MM.1S (cell line): ENCODE results near the gene LOXHD1.

Experiments used
- DNase-seq: peaks from one replicate; pipeline ENCODE4 v3.0.0-alpha.2; 2015
- H2AFZ ChIP-seq: fragments of 300-600 bp; sonication (generic); 2 replicates; pipeline ENCODE4 v1.6.0; 2016; ENCODE audit warnings: antibody characterized with exemption, low read length
- H3F3A ChIP-seq: fragments of 300-600 bp; sonication (generic); 2 replicates; pipeline ENCODE4 v1.6.1; 2016; ENCODE audit warnings: mild to moderate bottlenecking, antibody characterized with exemption, low read length, moderate library complexity, mixed read lengths; ENCODE audit not compliant: insufficient read depth
- H3K27ac ChIP-seq: fragments of 300-600 bp; sonication (generic); 2 replicates; pipeline ENCODE4 v1.5.1; 2016; ENCODE audit warnings: mild to moderate bottlenecking, low read length
- H3K27me3 ChIP-seq: fragments of 300-600 bp; sonication (generic); replicated peaks from 2 replicates; pipeline ENCODE4 v1.6.0; 2016; ENCODE audit warnings: low read length; ENCODE audit not compliant: insufficient read depth
- H3K36me3 ChIP-seq: fragments of 300-600 bp; sonication (generic); replicated peaks from 2 replicates; pipeline ENCODE4 v1.6.1; 2016; ENCODE audit warnings: mild to moderate bottlenecking, low read length, mixed read lengths; ENCODE audit not compliant: insufficient read depth
- H3K4me1 ChIP-seq: fragments of 300-600 bp; sonication (generic); 2 replicates; pipeline ENCODE4 v1.6.1; 2016; ENCODE audit warnings: low read length, mixed read lengths
- H3K4me2 ChIP-seq: fragments of 300-600 bp; sonication (generic); 2 replicates; pipeline ENCODE4 v1.6.0; 2016; ENCODE audit warnings: low read depth, low read length
- H3K4me3 ChIP-seq: fragments of 300-600 bp; sonication (generic); 2 replicates; pipeline ENCODE4 v1.5.1; 2016; ENCODE audit warnings: low read length, mixed read lengths
- H3K79me2 ChIP-seq: fragments of 300-600 bp; sonication (generic); 2 replicates; pipeline ENCODE4 v1.6.1; 2016; ENCODE audit warnings: mixed run types, low read length, mixed read lengths
- H3K9ac ChIP-seq: fragments of 300-600 bp; sonication (generic); 2 replicates; pipeline ENCODE4 v1.6.1; 2016; ENCODE audit warnings: low read length, mixed read lengths
- H3K9me2 ChIP-seq: fragments of 300-600 bp; sonication (generic); replicated peaks from 2 replicates; pipeline ENCODE4 v1.6.1; 2016; ENCODE audit warnings: mild to moderate bottlenecking, low read length, mixed read lengths; ENCODE audit not compliant: insufficient read depth
- H3K9me3 ChIP-seq: fragments of 300-600 bp; sonication (generic); replicated peaks from 2 replicates; pipeline ENCODE4 v1.6.1; 2016; ENCODE audit warnings: mild to moderate bottlenecking, low read length, mixed read lengths; ENCODE audit not compliant: insufficient read depth
- H4K20me1 ChIP-seq: fragments of 300-600 bp; sonication (generic); 2 replicates; pipeline ENCODE4 v1.6.1; 2016; ENCODE audit warnings: mild to moderate bottlenecking, low read length, moderate library complexity, mixed read lengths; ENCODE audit not compliant: insufficient read depth
- EZH2 ChIP-seq: fragments of 300-600 bp; sonication (generic); optimal IDR thresholded peaks from 2 replicates; pipeline ENCODE3; 2017; ENCODE audit warnings: low read depth, mild to moderate bottlenecking, antibody characterized with exemption, low read length, mixed read lengths
- EZH2phosphoT487 ChIP-seq: fragments of 300-600 bp; sonication (generic); IDR thresholded peaks from 2 replicates; pipeline ENCODE4 v1.6.1; 2018; ENCODE audit warnings: antibody characterized with exemption, low read length
- TF ChIP-seq, protein P1 (sequence below): fragments of 300-600 bp; sonication (generic); IDR thresholded peaks from 2 replicates; pipeline ENCODE4 v1.5.1; 2016; ENCODE audit warnings: antibody characterized with exemption, low read length, mixed read lengths

The LOXHD1 gene

GRCh38 chr18:46469186-46469915 lies 187.7 kb downstream of the LOXHD1 start:
- H3K9me2 ChIP-seq: no peaks in the 10 kb centered on the region
- H3K27ac ChIP-seq: no peak overlapping the region
- H3K79me2 ChIP-seq: no peaks in the 10 kb centered on the region
- no peak overlapping the region for H3K9ac ChIP-seq
- no peaks in the 10 kb centered on the region for H3K9me3 ChIP-seq
- H4K20me1 ChIP-seq: no peaks in the 10 kb centered on the region
- no peaks in the 10 kb centered on the region for H3K36me3 ChIP-seq
- no peak for DNase-seq
- peaks cover 3% of the 10 kb centered on the region for H3K4me1 ChIP-seq
- TF ChIP-seq EZH2phosphoT487: no peak
- TF ChIP-seq, protein P1, sequence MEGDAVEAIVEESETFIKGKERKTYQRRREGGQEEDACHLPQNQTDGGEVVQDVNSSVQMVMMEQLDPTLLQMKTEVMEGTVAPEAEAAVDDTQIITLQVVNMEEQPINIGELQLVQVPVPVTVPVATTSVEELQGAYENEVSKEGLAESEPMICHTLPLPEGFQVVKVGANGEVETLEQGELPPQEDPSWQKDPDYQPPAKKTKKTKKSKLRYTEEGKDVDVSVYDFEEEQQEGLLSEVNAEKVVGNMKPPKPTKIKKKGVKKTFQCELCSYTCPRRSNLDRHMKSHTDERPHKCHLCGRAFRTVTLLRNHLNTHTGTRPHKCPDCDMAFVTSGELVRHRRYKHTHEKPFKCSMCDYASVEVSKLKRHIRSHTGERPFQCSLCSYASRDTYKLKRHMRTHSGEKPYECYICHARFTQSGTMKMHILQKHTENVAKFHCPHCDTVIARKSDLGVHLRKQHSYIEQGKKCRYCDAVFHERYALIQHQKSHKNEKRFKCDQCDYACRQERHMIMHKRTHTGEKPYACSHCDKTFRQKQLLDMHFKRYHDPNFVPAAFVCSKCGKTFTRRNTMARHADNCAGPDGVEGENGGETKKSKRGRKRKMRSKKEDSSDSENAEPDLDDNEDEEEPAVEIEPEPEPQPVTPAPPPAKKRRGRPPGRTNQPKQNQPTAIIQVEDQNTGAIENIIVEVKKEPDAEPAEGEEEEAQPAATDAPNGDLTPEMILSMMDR: no peak
- H3K4me2 ChIP-seq: no peak overlapping the region
- H3K27me3 ChIP-seq: no peaks in the 10 kb centered on the region
- no peak overlapping the region for H3K4me3 ChIP-seq
- no peaks in the 10 kb centered on the region for H3F3A ChIP-seq
- H2AFZ ChIP-seq: no peak overlapping the region

GRCh38 chr18:46468426-46469180 lies 188.4 kb downstream of the LOXHD1 start:
- no peaks in the 10 kb centered on the region for H3K4me1 ChIP-seq
- no peaks in the 10 kb centered on the region for H3K27me3 ChIP-seq
- DNase-seq: no peak
- no peaks in the 10 kb centered on the region for H3K36me3 ChIP-seq
- no peak overlapping the region for H3K9ac ChIP-seq
- no peaks in the 10 kb centered on the region for H3K79me2 ChIP-seq
- H3K9me2 ChIP-seq: no peaks in the 10 kb centered on the region
- H3K4me3 ChIP-seq: no peak overlapping the region
- no peaks in the 10 kb centered on the region for H3K9me3 ChIP-seq
- no peaks in the 10 kb centered on the region for H4K20me1 ChIP-seq
- H3K27ac ChIP-seq: no peak overlapping the region
- TF ChIP-seq, protein P1: no peak
- TF ChIP-seq EZH2phosphoT487 (no peak), EZH2 (no peak)
- no peak overlapping the region for H2AFZ ChIP-seq
- H3K4me2 ChIP-seq: no peak overlapping the region
- no peaks in the 10 kb centered on the region for H3F3A ChIP-seq

DNA sequence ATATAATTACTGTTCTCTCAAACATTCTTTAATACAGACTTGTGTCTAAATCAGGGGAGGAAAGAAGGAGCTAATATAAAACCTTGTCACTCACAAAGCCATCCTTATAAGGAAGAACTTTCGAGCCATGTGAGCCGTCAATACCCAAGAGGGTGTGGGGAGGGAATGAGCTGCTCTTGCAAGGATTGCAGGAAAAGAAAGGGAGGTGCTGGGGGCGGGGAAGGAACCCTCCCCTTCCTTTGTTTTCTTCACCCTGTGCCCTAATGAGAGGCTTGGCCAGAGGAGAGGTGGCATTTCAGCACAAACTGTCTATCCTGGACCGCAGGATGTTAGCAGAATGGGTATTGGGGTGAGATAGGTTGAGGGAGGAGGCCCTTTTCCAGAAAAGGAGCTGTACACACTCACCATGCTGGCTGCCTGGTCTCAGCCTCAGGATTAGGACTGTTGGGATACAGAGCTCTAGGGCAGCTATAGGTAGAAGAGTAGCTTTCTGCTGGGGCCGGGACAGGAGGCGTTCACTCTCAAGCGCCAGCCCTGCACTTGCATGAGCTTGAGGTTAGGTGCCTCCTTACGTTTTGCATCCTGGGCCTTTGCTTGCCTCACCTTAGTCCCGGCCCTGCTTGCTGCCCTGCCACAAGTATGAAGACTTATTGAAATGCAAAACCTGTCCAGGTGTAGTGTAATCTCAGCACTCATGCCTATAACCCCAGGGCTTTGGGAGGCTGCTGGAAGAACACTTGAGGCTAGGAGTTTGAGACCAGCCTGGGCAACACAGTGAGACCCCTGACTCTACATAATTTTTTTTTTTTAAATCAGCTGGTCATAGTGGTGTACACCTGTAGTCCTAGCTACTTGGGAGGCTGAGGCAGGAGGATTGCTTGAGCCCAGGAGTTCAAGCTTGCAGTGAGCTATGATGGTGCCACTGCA lies 190.5 kb downstream of the LOXHD1 start:
- Histone ChIP-seq H3K4me3 (no peak overlapping the region), H3K9me2 (no peaks in the 10 kb centered on the region), H3K79me2 (no peaks in the 10 kb centered on the region), H3K36me3 (no peaks in the 10 kb centered on the region), H4K20me1 (no peaks in the 10 kb centered on the region), H2AFZ (no peak overlapping the region), H3K4me2 (no peak overlapping the region), H3K4me1 (no peaks in the 10 kb centered on the region), H3K9ac (no peak overlapping the region), H3K27me3 (no peaks in the 10 kb centered on the region), H3F3A (no peaks in the 10 kb centered on the region), H3K9me3 (no peaks in the 10 kb centered on the region), H3K27ac (no peak overlapping the region)
- no peak for DNase-seq
- no peak for TF ChIP-seq EZH2
- no peak for TF ChIP-seq EZH2phosphoT487
- TF ChIP-seq, protein P1: no peak
